OCI-LY1 (cell line): ENCODE data around the gene CREB5.

ENCODE experiments used
- H2AFZ ChIP-seq: fragments of 200-600 bp; sonication (generic), shearing (Covaris generic); 2 replicates; pipeline ENCODE4 v1.6.0; 2014; ENCODE audit warnings: antibody characterized with exemption, mild to moderate bottlenecking, low read length
- H3F3A ChIP-seq: fragments of 200-600 bp; sonication (generic), shearing (Covaris generic); 2 replicates; pipeline ENCODE4 v1.6.0; 2014; ENCODE audit warnings: mild to moderate bottlenecking, antibody characterized with exemption, low read length, moderate library complexity; ENCODE audit not compliant: insufficient read depth
- H3K27ac ChIP-seq: fragments of 200-600 bp; sonication (generic); 2 replicates; pipeline ENCODE4 v1.5.1; 2014; ENCODE audit warnings: low read length, mixed run types, mild to moderate bottlenecking, low read depth; ENCODE audit not compliant: poor library complexity, severe bottlenecking
- H3K27me3 ChIP-seq: fragments of 200-600 bp; sonication (generic); 2 replicates; pipeline ENCODE4 v1.6.0; 2014; ENCODE audit warnings: antibody characterized with exemption, mild to moderate bottlenecking, low read length, moderate library complexity; ENCODE audit not compliant: insufficient read depth
- H3K36me3 ChIP-seq: fragments of 200-600 bp; sonication (generic); 2 replicates; pipeline ENCODE4 v1.6.1; 2014; ENCODE audit warnings: mild to moderate bottlenecking, antibody characterized with exemption, low read length, moderate library complexity, mixed read lengths; ENCODE audit not compliant: insufficient read depth
- H3K4me1 ChIP-seq: fragments of 200-600 bp; sonication (generic); 2 replicates; pipeline ENCODE4 v1.5.1; 2014; ENCODE audit warnings: mild to moderate bottlenecking, low read length, moderate library complexity; ENCODE audit not compliant: insufficient read depth, severe bottlenecking
- H3K4me2 ChIP-seq: fragments of 200-600 bp; sonication (generic), shearing (Covaris generic); 2 replicates; pipeline ENCODE4 v1.6.1; 2014; ENCODE audit warnings: low read length
- H3K4me3 ChIP-seq: fragments of 200-600 bp; sonication (generic); 2 replicates; pipeline ENCODE4 v1.5.1; 2014; ENCODE audit warnings: low read length, low read depth, mild to moderate bottlenecking, mixed read lengths; ENCODE audit not compliant: poor library complexity, severe bottlenecking
- H3K79me2 ChIP-seq: fragments of 200-600 bp; shearing (Covaris generic); 2 replicates; pipeline ENCODE4 v1.6.1; 2016; ENCODE audit warnings: mixed run types, low read length, mixed read lengths; ENCODE audit not compliant: insufficient read depth
- H3K9ac ChIP-seq: fragments of 200-600 bp; sonication (generic), shearing (Covaris generic); 2 replicates; pipeline ENCODE4 v1.6.1; 2014; ENCODE audit warnings: mild to moderate bottlenecking, low read length, mixed read lengths
- H3K9me2 ChIP-seq: fragments of 200-600 bp; sonication (generic), shearing (Covaris generic); 2 replicates; pipeline ENCODE4 v1.6.1; 2014; ENCODE audit warnings: low read depth, mild to moderate bottlenecking, low read length, mixed read lengths
- H3K9me3 ChIP-seq: fragments of 200-600 bp; shearing (Covaris generic); 2 replicates; pipeline ENCODE4 v1.6.1; 2014; ENCODE audit warnings: low read length, mixed read lengths
- H4K20me1 ChIP-seq: fragments of 200-600 bp; sonication (generic), shearing (Covaris generic); 2 replicates; pipeline ENCODE4 v1.6.0; 2016; ENCODE audit warnings: mild to moderate bottlenecking, low read length; ENCODE audit not compliant: insufficient read depth
- EZH2 ChIP-seq: fragments of 200-600 bp; sonication (generic), shearing (Covaris generic); IDR thresholded peaks from 2 replicates; pipeline ENCODE4 v1.8.0; 2017; ENCODE audit warnings: borderline replicate concordance, mixed run types, mild to moderate bottlenecking, antibody characterized with exemption, low read length, moderate library complexity, mixed read lengths
- TF ChIP-seq, protein P1 (sequence below): fragments of 200-600 bp; sonication (generic), shearing (Covaris generic); IDR thresholded peaks from 2 replicates; pipeline ENCODE4 v1.5.1; 2017; ENCODE audit warnings: mild to moderate bottlenecking, antibody characterized with exemption, low read length, moderate library complexity, mixed read lengths

CREB5 gene

DNA sequence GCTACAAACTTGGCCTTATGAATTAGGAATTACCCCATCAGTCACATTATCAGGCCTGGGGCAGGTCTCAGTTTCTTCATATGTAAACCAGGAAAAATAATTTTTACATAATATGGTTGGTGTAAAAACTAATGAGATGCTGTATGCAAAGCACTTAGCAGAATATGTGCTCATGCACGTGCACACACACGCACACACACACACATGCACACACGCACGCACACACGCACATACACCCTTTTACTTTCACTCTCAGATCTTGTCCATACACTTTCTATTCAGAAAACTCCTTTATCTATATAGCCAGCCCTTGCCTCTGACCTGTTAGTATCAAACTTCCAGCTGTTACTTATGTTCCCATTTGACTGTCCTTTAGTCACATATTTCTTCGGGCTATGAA, 92.7 kb downstream of the CREB5 start:
- Histone ChIP-seq H4K20me1 (no peaks in the 10 kb centered on the region), H3K36me3 (no peaks in the 10 kb centered on the region; the same call in 1 of the 2 replicates), H3K9me3 (no peaks in the 10 kb centered on the region), H3K27ac (no peak overlapping the region), H3K79me2 (no peaks in the 10 kb centered on the region), H3F3A (no peaks in the 10 kb centered on the region), H3K9ac (no peak overlapping the region), H3K4me2 (no peak overlapping the region), H3K4me3 (no peak overlapping the region), H3K9me2 (no peaks in the 10 kb centered on the region), H3K27me3 (no peaks in the 10 kb centered on the region), H2AFZ (no peak overlapping the region), H3K4me1 (peaks cover 11% of the 10 kb centered on the region)
- TF ChIP-seq, protein P1, sequence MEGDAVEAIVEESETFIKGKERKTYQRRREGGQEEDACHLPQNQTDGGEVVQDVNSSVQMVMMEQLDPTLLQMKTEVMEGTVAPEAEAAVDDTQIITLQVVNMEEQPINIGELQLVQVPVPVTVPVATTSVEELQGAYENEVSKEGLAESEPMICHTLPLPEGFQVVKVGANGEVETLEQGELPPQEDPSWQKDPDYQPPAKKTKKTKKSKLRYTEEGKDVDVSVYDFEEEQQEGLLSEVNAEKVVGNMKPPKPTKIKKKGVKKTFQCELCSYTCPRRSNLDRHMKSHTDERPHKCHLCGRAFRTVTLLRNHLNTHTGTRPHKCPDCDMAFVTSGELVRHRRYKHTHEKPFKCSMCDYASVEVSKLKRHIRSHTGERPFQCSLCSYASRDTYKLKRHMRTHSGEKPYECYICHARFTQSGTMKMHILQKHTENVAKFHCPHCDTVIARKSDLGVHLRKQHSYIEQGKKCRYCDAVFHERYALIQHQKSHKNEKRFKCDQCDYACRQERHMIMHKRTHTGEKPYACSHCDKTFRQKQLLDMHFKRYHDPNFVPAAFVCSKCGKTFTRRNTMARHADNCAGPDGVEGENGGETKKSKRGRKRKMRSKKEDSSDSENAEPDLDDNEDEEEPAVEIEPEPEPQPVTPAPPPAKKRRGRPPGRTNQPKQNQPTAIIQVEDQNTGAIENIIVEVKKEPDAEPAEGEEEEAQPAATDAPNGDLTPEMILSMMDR, result no peak
- no peak for TF ChIP-seq EZH2

DNA sequence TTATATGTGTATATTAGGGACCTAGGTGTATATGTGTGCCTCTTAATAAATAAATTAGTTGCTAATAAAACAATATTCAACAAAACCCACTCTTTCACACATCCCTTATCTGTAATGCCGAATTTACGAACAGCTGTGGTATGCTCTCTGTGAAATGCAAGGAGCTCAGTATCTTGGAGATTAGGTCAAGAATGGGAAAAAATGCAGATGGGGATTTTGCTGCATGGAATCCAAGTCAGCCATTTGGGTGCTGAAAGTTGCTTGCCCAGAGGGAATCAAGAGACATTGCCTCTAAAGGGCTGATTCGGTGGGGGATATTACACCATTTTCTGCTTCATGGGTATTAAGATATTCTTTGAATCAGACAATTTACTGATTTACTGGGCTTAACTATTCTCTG, 93.5 kb downstream of the CREB5 start:
- no peaks in the 10 kb centered on the region; the same call in 1 of the 2 replicates for H3K36me3 ChIP-seq
- H3K9ac ChIP-seq, result no peak overlapping the region
- H3K4me2 ChIP-seq, result no peak overlapping the region
- no peaks in the 10 kb centered on the region for H4K20me1 ChIP-seq
- peaks cover 11% of the 10 kb centered on the region for H3K4me1 ChIP-seq
- TF ChIP-seq EZH2, result no peak
- TF ChIP-seq, protein P1, result no peak
- no peaks in the 10 kb centered on the region for H3K9me3 ChIP-seq
- H3K4me3 ChIP-seq, result no peak overlapping the region
- H3K27me3 ChIP-seq, result no peaks in the 10 kb centered on the region; the same call in 1 of the 2 replicates
- H3K27ac ChIP-seq, result no peak overlapping the region
- no peak overlapping the region for H2AFZ ChIP-seq
- H3K79me2 ChIP-seq, result no peaks in the 10 kb centered on the region
- no peaks in the 10 kb centered on the region for H3F3A ChIP-seq
- no peaks in the 10 kb centered on the region for H3K9me2 ChIP-seq

DNA sequence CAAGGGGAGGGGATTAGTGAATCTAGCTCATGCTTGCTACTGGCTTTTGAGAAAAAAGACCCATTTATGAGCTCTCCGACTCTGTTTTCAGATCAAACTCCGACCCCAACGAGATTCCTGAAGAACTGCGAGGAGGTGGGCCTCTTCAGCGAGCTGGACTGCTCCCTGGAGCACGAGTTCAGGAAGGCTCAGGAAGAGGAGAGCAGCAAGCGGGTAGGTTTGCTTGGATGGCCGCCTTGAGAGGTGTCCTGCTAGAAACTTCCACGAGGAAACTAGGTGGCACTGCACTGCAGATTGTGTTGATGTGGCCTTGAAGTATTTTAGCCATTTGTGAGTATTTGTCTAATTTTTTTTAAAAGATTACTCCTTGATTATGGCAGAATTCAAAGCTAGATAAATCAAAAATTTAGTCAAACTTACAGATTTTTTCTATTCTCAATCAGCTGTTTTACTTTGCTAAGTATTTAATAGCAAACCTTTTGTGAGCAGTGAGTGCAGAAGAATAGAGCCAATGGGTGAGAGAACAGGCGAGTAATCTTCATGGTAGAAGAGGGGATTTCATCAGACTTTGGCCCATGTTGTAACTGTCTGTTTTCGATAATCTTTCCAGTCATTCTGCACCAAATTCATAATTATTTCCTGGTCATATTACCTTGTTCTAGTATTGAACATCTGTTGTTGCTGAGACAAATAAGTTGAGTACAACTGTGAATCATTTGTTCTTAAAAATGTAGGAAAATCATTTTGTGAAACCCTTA, 95.4 kb downstream of the CREB5 start:
- Histone ChIP-seq H3K9ac (no peak overlapping the region), H3K36me3 (no peaks in the 10 kb centered on the region; the same call in 1 of the 2 replicates), H4K20me1 (no peaks in the 10 kb centered on the region), H3K4me3 (no peak overlapping the region), H2AFZ (no peak overlapping the region), H3K27ac (no peak overlapping the region), H3K4me1 (peaks cover 11% of the 10 kb centered on the region), H3K9me3 (no peaks in the 10 kb centered on the region), H3K27me3 (no peaks in the 10 kb centered on the region; the same call in 1 of the 2 replicates), H3F3A (no peaks in the 10 kb centered on the region), H3K9me2 (no peaks in the 10 kb centered on the region), H3K4me2 (no peak overlapping the region), H3K79me2 (no peaks in the 10 kb centered on the region)
- TF ChIP-seq EZH2, result no peak
- TF ChIP-seq, protein P1, result peak; percentile 8; the same call in 1 of the 2 replicates
